ENCODE data around the gene GCNT1. TPM values are rescaled to one million over a fixed set of nuclear protein-coding genes. Genes with fewer than 3 reads are reported as not detected.
"Not testable (repeated sequence)": the region's sequence is repeated elsewhere in the genome, so short reads cannot be mapped to it uniquely, and the experiment has no call there.

GCNT1 gene
- total RNA-seq, 2 experiments from 2014 or later: 4.3 to 5.4 TPM

DNA sequence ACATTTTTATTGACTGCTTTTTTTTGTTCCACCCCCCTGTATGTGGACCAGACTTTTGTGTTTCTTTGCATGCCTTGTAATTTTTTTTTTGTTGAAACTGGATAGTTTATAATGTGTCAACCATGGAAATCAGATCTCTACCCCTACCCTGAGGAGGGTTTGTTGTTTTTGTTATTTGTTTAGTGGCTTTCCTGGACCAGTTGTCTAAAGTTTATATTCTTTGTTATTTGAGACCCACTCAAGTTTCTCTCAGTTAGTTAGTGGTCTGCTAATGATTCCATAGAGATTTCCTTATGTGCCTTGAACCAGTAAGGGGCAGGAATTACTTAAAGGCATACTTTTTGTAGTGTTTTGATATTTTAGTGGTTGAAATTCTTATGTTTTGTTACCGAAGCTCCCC is 41.1 kb downstream of the GCNT1 start:
- Mint-ChIP-seq H3K4me3 (no peak overlapping the region), H3K9me3 (peaks cover 2% of the 10 kb centered on the region), H3K36me3 (peaks cover 12% of the 10 kb centered on the region), H3K27me3 (no peaks in the 10 kb centered on the region), H3K4me1 (no peaks in the 10 kb centered on the region), H3K27ac (no peak overlapping the region)
- DNase-seq: no peak

DNA sequence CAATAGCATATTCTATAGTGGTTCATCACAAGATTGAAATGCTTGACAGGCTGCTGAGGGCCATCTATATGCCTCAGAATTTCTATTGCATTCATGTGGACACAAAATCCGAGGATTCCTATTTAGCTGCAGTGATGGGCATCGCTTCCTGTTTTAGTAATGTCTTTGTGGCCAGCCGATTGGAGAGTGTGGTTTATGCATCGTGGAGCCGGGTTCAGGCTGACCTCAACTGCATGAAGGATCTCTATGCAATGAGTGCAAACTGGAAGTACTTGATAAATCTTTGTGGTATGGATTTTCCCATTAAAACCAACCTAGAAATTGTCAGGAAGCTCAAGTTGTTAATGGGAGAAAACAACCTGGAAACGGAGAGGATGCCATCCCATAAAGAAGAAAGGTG is 43.8 kb downstream of the GCNT1 start:
- peaks cover 10% of the 10 kb centered on the region for H3K36me3 Mint-ChIP-seq
- no peak overlapping the region for H3K4me3 Mint-ChIP-seq
- no peaks in the 10 kb centered on the region for H3K4me1 Mint-ChIP-seq
- no peaks in the 10 kb centered on the region for H3K9me3 Mint-ChIP-seq
- no peak overlapping the region for H3K27ac Mint-ChIP-seq
- no peak for DNase-seq
- H3K27me3 Mint-ChIP-seq: no peaks in the 10 kb centered on the region

DNA sequence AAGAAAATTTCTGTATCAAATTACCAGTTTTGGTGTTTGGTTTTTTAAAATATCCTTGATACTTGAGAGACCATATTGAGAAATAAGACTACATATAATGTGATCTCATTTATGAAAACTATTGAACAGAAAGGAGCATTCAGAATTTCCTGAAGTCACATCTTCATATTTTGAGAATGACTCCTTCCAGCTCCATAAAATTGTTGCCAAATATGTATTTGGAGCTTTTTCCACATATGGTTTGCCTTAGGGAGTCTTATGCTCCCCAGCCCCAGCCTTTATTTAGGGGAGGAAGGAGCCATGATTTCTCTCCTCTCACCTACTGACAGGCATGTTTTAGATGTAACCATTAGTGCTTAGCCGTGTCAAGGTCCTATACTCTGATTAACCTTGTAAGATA is 51.1 kb downstream of the GCNT1 start:
- no peak overlapping the region for H3K4me3 Mint-ChIP-seq
- no peak overlapping the region for H3K27ac Mint-ChIP-seq
- peaks cover 4% of the 10 kb centered on the region for H3K27me3 Mint-ChIP-seq
- H3K9me3 Mint-ChIP-seq: peaks cover 4% of the 10 kb centered on the region
- no peaks in the 10 kb centered on the region for H3K4me1 Mint-ChIP-seq
- DNase-seq: no peak
- H3K36me3 Mint-ChIP-seq: no peaks in the 10 kb centered on the region

DNA sequence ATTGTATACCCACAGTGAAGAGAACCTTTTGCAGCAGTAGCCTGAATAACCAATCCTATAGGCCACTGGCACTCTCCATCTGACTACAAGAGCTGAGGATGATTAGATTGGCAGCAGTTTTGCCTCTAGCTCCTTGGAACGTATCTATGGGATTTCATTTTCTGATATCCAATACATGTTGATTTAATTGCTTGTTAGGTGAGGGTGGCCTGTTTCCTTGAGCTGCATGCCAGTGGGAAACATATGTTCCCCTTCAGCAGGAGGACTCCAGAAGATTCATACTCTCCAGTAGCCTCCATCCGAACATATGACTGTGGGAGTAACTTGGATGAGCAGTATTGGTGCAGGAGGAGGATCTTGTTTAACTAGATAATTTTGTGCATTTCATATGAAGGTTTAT is 51.5 kb downstream of the GCNT1 start:
- H3K4me1 Mint-ChIP-seq: no peaks in the 10 kb centered on the region
- H3K27me3 Mint-ChIP-seq: peaks cover 7% of the 10 kb centered on the region
- no peak for DNase-seq
- H3K9me3 Mint-ChIP-seq: peaks cover 4% of the 10 kb centered on the region
- H3K4me3 Mint-ChIP-seq: no peak overlapping the region
- no peak overlapping the region for H3K27ac Mint-ChIP-seq
- no peaks in the 10 kb centered on the region for H3K36me3 Mint-ChIP-seq

DNA sequence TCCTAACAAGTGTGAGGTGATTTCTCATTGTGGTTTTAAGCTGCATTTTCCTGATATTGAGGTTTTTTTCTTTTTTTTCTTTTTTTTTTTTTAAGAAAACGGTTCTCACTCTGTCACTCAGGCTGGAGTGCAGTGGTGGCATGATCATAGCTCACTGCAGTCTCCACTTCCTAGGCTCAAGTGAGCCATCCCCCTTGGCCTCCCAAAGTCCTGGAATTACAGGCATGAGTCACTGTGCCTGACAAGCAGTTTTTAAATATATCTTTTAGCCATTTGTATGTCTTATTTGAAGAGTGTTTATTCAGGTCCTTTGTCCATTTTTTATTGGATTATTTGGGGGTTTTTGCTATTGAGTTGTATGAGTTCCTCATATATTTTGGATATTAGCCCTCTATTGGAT is 53.8 kb downstream of the GCNT1 start:
- DNase-seq: no peak
- peaks cover 4% of the 10 kb centered on the region for H3K9me3 Mint-ChIP-seq
- H3K27me3 Mint-ChIP-seq: peaks cover 8% of the 10 kb centered on the region
- H3K36me3 Mint-ChIP-seq: no peaks in the 10 kb centered on the region
- no peak overlapping the region for H3K27ac Mint-ChIP-seq
- no peak overlapping the region for H3K4me3 Mint-ChIP-seq
- no peaks in the 10 kb centered on the region for H3K4me1 Mint-ChIP-seq

DNA sequence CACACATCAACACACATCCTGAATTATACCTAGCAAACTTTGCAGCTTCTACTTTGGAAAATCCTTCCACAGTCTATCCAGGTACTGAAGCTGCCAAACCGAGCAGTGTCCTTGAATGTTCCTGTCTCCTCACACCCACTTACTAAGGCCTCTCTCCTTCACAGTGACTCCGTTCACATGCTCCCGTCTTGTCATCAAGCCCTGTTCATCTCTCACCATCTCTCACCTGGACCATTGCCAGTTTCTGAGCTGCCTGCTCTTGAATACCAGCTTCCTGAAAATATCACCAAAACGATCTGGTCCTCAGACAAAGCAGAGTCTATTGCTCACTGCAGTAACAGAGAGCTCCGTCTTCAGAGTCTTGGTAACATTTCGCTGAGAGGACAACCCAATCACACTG is 57.4 kb downstream of the GCNT1 start:
- Mint-ChIP-seq H3K36me3 (no peaks in the 10 kb centered on the region), H3K4me1 (no peaks in the 10 kb centered on the region), H3K9me3 (peaks cover 4% of the 10 kb centered on the region), H3K27me3 (peaks cover 8% of the 10 kb centered on the region), H3K27ac (no peak overlapping the region), H3K4me3 (no peak overlapping the region)
- no peak for DNase-seq

DNA sequence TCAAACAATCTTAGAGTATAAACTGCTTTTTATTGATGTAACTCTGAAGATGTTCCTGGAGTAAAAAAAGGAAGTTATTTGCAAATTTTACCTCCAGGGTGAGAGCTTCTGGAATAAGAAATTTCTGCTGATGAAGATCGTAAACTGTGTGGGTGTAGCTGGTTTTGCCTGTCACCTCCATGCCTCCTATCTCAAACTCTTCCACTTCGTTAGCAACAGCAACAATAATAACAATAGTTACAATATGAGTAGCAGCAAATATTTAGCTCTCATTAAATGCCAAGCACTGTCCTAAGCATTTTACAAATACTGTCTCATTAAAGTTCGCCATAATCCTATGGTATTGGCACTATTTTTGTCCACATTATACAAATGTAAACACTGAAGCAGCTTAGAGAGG is 57.9 kb downstream of the GCNT1 start:
- H3K4me3 Mint-ChIP-seq: no peak overlapping the region
- H3K27ac Mint-ChIP-seq: no peak overlapping the region
- DNase-seq: no peak
- no peaks in the 10 kb centered on the region for H3K4me1 Mint-ChIP-seq
- H3K9me3 Mint-ChIP-seq: peaks cover 4% of the 10 kb centered on the region
- H3K27me3 Mint-ChIP-seq: peaks cover 8% of the 10 kb centered on the region
- no peaks in the 10 kb centered on the region for H3K36me3 Mint-ChIP-seq

DNA sequence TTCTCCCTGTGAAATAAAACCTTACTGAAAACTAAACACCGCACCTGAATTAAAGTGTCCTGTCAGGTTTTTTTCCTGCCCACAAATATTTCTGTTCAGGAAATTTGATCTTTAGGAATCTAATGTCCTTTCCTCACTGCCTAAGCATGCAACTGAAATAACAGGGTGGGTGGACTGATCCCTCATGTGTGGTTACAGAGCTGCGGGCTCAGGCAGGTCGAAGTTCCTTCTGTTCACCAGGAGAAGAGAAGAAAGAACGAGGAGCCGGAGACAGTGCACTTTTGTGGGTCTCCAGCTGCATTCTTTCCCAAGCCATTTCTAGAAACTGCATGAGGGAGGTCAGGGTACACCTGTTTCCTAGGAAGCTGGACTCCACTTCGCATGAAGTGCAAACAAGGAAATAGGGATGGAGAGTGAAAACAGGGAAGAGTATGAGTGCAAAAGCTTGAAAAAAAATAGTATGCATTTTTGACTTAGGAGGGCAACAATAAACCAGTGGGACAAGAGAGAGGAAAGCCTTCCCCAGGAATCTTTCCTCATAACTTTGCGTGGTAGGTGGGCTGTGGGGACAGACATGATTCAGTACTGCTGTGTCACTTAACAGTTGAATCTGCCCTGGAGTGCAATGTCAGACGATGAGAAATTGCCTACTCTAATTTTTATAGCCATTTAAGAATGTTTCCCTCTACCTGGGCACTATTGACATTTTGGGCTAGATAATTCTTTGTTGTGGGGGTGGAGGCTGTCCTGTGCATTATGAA is 60.3 kb downstream of the GCNT1 start:
- Mint-ChIP-seq H3K4me3 (no peak overlapping the region), H3K4me1 (no peaks in the 10 kb centered on the region), H3K27ac (no peak overlapping the region), H3K36me3 (no peaks in the 10 kb centered on the region), H3K9me3 (peaks cover 2% of the 10 kb centered on the region), H3K27me3 (peaks cover 6% of the 10 kb centered on the region)
- DNase-seq: no peak

DNA sequence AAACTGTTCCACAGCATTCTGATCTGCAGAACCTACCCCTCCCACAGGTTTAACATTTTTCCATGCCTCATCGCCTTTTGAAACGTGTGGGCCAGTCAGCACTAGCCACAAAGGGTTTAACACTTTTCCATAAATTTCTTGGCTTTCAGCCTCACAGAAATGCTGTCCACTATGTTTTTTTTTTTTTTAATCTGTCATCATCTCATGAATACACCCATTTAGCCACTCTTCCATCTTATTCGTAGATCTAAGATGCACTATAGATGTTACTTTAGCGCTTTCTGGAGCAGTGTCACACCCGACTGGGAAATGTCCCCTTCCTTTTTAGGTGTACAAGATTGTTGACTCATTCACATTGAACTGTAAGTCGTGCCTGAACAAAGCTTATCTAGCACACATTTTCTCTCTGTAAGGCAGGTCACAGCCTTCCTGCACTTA is 62.3 kb downstream of the GCNT1 start:
- Mint-ChIP-seq H3K9me3 (no peaks in the 10 kb centered on the region), H3K36me3 (no peaks in the 10 kb centered on the region), H3K4me3 (no peak overlapping the region), H3K4me1 (no peaks in the 10 kb centered on the region), H3K27ac (no peak overlapping the region), H3K27me3 (no peaks in the 10 kb centered on the region)
- DNase-seq: no peak

DNA sequence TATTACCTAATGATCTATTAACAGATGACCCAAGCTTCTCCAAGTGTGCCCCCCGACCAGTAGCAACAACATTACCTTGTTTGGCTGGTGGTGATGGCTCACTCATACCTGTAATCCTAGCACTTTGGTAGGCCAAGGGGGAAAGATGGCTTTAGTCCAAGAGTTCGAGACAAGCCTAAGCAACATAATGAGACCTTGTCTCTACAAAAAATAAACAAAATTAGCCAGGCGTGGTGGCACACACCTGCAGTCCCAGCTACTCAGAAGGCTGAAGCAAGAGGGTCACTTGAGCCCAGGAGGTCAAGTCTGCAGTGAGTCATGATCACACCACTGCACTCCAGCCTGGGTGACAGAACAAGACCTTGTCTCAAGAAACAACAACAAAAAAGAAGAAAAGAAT is 62.9 kb downstream of the GCNT1 start:
- Mint-ChIP-seq H3K4me3 (no peak overlapping the region), H3K27ac (no peak overlapping the region), H3K36me3 (no peaks in the 10 kb centered on the region), H3K4me1 (no peaks in the 10 kb centered on the region), H3K27me3 (no peaks in the 10 kb centered on the region), H3K9me3 (no peaks in the 10 kb centered on the region)
- DNase-seq: no peak

DNA sequence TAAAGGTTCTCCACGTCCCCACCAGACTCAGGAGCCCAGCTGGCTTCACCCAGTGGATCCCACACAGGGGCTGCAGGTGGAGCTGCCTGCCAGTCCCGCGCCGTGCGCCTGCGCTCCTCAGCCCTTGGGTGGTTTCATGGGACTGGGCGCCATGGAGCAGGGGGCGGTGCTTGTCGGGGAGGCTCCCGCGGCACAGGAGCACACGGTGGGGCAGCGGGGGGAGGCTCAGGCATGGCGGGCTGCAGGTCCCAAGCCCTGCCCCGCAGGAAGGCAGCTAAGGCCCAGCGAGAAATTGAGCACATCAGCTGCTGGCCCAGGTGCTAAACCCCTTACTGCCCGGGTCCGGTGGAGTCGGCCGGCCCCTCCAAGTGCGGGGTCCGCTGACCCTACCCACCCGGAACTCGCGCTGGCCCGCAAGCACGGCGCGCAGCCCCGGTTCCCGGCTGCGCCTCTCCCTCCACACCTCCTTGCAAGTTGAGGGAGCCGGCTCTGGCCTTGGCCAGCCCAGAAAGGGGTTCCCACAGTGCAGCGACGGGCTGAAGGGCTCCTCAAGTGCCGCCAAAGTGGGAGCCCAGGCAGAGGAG is 64.7 kb downstream of the GCNT1 start:
- H3K9me3 Mint-ChIP-seq, DNase-seq, H3K27ac Mint-ChIP-seq, H3K4me3 Mint-ChIP-seq, H3K36me3 Mint-ChIP-seq, H3K4me1 Mint-ChIP-seq, H3K27me3 Mint-ChIP-seq: not testable (repeated sequence)

DNA sequence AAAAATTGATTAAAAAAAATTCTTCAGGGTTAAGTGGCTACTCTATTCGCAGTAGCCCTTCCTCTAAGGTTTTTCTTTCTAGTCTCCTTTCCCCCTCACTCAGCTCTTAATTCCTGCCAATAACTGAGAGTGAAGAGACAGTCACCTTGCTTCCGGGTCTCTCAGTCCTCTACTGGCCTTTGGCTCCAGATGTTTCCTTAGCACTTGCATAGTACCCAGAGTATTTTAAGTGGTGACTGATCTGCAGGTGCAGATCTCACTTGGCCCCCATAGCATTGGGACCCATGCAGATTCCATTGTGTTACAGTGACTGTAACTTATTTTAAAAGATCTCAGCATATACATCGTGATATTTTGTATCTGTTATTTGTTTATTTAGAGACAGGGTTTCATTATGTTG is 66.2 kb downstream of the GCNT1 start:
- H3K4me1 Mint-ChIP-seq: peaks cover 2% of the 10 kb centered on the region
- no peak for DNase-seq
- no peak overlapping the region for H3K27ac Mint-ChIP-seq
- H3K27me3 Mint-ChIP-seq: no peaks in the 10 kb centered on the region
- no peak overlapping the region for H3K4me3 Mint-ChIP-seq
- H3K9me3 Mint-ChIP-seq: no peaks in the 10 kb centered on the region
- H3K36me3 Mint-ChIP-seq: no peaks in the 10 kb centered on the region

DNA sequence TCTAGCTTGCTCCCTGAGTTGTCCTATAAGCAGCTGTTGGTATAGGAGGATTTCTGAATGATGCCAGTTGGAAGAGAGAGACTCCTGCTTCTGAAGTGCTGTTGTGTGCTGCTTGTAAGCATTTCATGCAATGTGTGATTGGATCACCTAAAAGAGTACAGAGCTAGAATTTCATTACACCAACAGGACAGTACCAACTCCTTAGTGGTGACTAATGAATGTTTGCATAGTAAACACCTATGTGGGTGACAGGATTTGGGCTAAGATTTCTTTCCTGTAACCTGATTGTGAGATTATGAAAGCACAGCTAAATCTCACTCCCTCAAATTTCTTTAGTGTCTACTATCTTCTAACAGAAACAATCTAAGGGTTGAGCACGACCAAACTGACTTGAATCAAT is 67.0 kb downstream of the GCNT1 start:
- H3K9me3 Mint-ChIP-seq: no peaks in the 10 kb centered on the region
- H3K27me3 Mint-ChIP-seq: no peaks in the 10 kb centered on the region
- DNase-seq: no peak
- no peak overlapping the region for H3K4me3 Mint-ChIP-seq
- no peaks in the 10 kb centered on the region for H3K36me3 Mint-ChIP-seq
- H3K27ac Mint-ChIP-seq: no peak overlapping the region
- H3K4me1 Mint-ChIP-seq: peaks cover 8% of the 10 kb centered on the region

DNA sequence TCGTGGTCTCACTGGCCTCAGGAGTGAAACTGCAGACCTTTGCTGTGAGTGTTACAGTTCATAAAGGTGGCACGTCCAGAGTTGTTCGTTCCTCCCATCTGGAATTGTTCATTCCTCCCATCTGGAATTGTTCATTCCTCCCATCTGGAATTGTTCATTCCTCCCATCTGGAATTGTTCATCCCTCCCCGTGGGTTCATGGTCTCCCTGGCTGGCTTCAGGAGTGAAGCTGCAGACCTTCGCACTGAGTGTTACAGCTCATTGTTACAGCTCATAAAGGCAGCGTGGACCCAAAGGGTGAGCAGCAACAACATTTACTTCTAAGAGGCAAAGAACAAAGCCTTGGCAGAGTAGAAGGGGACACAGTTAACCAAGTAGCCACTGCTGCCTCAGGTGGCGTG is 69.1 kb downstream of the GCNT1 start:
- Mint-ChIP-seq H3K27ac (no peak overlapping the region), H3K9me3 (no peaks in the 10 kb centered on the region), H3K27me3 (no peaks in the 10 kb centered on the region), H3K4me1 (peaks cover 8% of the 10 kb centered on the region), H3K4me3 (no peak overlapping the region), H3K36me3 (no peaks in the 10 kb centered on the region)
- no peak for DNase-seq

DNA sequence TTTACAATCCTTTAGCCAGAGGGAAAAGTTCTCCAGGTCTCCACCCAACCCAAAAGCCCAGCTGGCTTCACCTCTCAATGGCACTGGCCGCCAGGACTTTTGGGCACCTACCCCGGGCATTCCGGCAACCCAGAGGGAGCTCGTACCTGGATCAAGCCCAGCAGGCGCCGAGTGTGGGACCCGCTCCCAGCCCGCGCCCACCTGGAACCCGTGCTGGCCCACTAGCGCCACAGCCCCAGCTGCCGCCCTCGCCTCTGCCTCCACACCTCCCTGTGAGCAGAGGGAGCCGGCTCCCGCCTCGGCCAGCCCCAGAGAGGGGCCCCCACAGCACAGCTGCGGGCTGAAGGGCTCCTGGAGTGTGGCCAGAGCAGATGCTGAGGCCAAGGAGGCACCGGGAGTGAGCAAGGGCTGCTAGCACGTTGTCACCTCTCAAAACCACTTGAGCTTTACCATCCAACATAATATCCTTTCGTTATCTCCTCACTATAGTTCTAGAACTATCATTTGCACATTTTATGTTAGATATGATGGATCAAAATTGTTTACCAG is 69.7 kb downstream of the GCNT1 start:
- Mint-ChIP-seq H3K27ac (no peak overlapping the region), H3K27me3 (no peaks in the 10 kb centered on the region), H3K4me3 (no peak overlapping the region), H3K9me3 (no peaks in the 10 kb centered on the region), H3K36me3 (no peaks in the 10 kb centered on the region), H3K4me1 (peaks cover 11% of the 10 kb centered on the region)
- no peak for DNase-seq

DNA sequence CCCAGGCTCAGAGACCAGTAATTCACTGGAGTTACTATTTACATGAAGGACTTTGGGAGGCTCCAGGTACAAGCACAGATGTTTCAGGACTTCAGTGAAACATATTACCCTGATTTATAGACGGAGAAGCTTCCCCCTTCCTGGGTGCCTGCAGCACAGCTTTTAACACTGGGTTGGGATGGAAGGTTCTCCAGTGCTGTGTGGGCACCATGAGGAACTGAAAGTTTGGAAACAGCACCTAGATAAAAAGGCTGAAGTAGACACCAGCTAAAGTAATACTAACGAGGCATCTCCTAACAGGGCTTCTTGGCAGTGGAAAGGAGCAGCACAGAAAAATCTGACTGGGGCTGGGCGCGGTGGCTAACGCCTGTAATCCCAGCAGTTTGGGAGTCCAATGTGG is 70.7 kb downstream of the GCNT1 start:
- H3K27me3 Mint-ChIP-seq: no peaks in the 10 kb centered on the region
- no peaks in the 10 kb centered on the region for H3K36me3 Mint-ChIP-seq
- peaks cover 13% of the 10 kb centered on the region for H3K4me1 Mint-ChIP-seq
- DNase-seq: no peak
- no peak overlapping the region for H3K27ac Mint-ChIP-seq
- no peaks in the 10 kb centered on the region for H3K9me3 Mint-ChIP-seq
- H3K4me3 Mint-ChIP-seq: no peak overlapping the region
